ENCODE data around the gene DPYD.

DNA sequence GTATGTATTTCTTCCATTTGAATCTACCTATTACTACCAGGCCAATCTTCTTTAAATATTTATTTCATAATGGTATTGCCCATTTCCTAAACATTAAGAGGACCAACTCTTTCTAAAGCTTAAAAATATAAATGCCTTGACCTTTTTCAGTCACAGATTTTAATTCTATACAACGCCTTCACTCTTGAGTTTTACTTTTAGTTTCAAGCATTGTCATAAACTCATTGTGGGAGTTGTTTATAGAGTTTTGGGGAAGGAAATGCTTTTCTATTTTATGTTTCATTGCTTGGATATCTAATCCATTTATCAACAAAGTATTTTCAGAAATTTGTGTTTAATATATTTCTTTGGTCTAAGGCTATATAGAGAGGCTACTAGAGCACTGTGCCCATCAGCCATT is 155.8 kb downstream of the DPYD start:
- TF ChIP-seq, protein P1, sequence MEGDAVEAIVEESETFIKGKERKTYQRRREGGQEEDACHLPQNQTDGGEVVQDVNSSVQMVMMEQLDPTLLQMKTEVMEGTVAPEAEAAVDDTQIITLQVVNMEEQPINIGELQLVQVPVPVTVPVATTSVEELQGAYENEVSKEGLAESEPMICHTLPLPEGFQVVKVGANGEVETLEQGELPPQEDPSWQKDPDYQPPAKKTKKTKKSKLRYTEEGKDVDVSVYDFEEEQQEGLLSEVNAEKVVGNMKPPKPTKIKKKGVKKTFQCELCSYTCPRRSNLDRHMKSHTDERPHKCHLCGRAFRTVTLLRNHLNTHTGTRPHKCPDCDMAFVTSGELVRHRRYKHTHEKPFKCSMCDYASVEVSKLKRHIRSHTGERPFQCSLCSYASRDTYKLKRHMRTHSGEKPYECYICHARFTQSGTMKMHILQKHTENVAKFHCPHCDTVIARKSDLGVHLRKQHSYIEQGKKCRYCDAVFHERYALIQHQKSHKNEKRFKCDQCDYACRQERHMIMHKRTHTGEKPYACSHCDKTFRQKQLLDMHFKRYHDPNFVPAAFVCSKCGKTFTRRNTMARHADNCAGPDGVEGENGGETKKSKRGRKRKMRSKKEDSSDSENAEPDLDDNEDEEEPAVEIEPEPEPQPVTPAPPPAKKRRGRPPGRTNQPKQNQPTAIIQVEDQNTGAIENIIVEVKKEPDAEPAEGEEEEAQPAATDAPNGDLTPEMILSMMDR (conservative IDR thresholded peaks at IDR 0.05; ENCODE audit: low read length): no peak
- TF ChIP-seq EZH2phosphoT487 (IDR thresholded peaks at IDR 0.05; ENCODE audit: borderline replicate concordance): no peak

All from Loucy (cell line).